HG02970 (cell line): ENCODE measurements around the gene TEKT4.
"Not testable (repeated sequence)": the region's sequence is repeated elsewhere in the genome, so short reads cannot be mapped to it uniquely, and the experiment has no call there.

Experiments used
- ATAC-seq: cut with Tn5 transposase; IDR thresholded peaks from one replicate; pipeline ENCODE4 v1.9.1; 2021; ENCODE audit warnings: mild to moderate bottlenecking, moderate library complexity, moderate number of reproducible peaks; ENCODE audit not compliant: unreplicated experiment, low FRiP score

TEKT4 gene

GRCh38 chr2:94871226-94872087 is at the start of gene TEKT4:
TSS of gene TEKT4 (plus strand) at chr2:94871430. CDS start at chr2:94871580, 150 bp downstream.
- no peak for ATAC-seq

GRCh38 chr2:94839224-94839623 is 32.0 kb upstream of the TEKT4 start:
- not testable (repeated sequence) for ATAC-seq

- ATAC-seq: not testable (repeated sequence)
These were observed 14.4 kb upstream of the TEKT4 start for GRCh38 chr2:94856856-94857255.

GRCh38 chr2:94857367-94858162 is 13.7 kb upstream of the TEKT4 start:
- not testable (repeated sequence) for ATAC-seq

- not testable (repeated sequence) for ATAC-seq
These were observed 12.9 kb upstream of the TEKT4 start for GRCh38 chr2:94858163-94858888.

- no peak for ATAC-seq
These were observed 9.7 kb upstream of the TEKT4 start for GRCh38 chr2:94861308-94862152.

GRCh38 chr2:94862903-94863302 is 8.3 kb upstream of the TEKT4 start:
- not testable (repeated sequence) for ATAC-seq

- no peak for ATAC-seq
These were observed 2.1 kb upstream of the TEKT4 start for GRCh38 chr2:94869131-94869530.

- no peak for ATAC-seq
These were observed 1.4 kb upstream of the TEKT4 start for GRCh38 chr2:94869552-94870439.

- no peak for ATAC-seq
These were observed 597 bp upstream of the TEKT4 start for GRCh38 chr2:94870440-94871225.

- ATAC-seq: no peak
These were observed 923 bp downstream of the TEKT4 start for GRCh38 chr2:94872088-94872618.

GRCh38 chr2:94872676-94873361 is 1.6 kb downstream of the TEKT4 start:
- no peak for ATAC-seq

- no peak for ATAC-seq
These were observed 2.4 kb downstream of the TEKT4 start for GRCh38 chr2:94873362-94874276.

GRCh38 chr2:94874277-94874997 is 3.2 kb downstream of the TEKT4 start:
- ATAC-seq: no peak

- no peak for ATAC-seq
These were observed 4.0 kb downstream of the TEKT4 start for GRCh38 chr2:94875064-94875819.
